ENCODE results near the gene MTX2.

DNA sequence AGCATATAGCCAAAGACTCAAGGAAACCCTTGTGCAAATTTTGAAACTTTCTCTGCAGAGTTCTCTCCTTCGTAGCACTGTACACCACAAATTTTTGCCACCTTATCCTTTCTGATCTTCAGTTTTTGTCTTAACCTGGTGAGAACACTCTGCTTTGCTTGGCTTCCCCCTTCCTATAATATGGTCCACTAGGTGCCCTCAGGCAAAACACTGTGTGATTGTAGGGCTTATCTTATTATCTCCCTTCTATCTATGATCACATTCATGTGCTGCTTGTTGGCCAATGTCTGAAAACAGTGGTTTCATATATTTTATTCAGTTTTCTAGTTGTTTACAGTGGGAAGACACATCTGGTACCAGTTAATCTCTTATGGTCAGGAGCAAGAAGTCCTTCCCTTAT is 111.1 kb downstream of the MTX2 start:
- TF ChIP-seq GATA3 (IDR thresholded peaks at IDR 0.05; ENCODE audit: low read depth, low read length) (peak; percentile 92), GATA2 (IDR thresholded peaks at IDR 0.05; ENCODE audit: low read depth, low read length) (peak; percentile 84)
